ENCODE measurements around the gene LIMS2.

DNA sequence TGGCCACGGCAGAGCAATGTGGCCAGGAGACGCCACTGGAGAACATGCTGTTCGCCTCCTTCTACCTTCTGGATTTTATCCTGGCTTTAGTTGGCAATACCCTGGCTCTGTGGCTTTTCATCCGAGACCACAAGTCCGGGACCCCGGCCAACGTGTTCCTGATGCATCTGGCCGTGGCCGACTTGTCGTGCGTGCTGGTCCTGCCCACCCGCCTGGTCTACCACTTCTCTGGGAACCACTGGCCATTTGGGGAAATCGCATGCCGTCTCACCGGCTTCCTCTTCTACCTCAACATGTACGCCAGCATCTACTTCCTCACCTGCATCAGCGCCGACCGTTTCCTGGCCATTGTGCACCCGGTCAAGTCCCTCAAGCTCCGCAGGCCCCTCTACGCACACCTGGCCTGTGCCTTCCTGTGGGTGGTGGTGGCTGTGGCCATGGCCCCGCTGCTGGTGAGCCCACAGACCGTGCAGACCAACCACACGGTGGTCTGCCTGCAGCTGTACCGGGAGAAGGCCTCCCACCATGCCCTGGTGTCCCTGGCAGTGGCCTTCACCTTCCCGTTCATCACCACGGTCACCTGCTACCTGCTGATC, 24.4 kb downstream of the LIMS2 start:
- no peak for TF ChIP-seq CTCF (IDR thresholded peaks at IDR 0.05 in 4 of 5, conservative IDR thresholded peaks at IDR 0.05 in 1 of 5)
- TF ChIP-seq POLR2A (IDR thresholded peaks at IDR 0.05): no peak

Measured in gastrocnemius medialis (tissue), 4 donors.